AG08396 (cell line): ENCODE results near the gene XRCC5.
"Not testable (repeated sequence)": the region's sequence is repeated elsewhere in the genome, so short reads cannot be mapped to it uniquely, and the experiment has no call there.

Experiments used
- DNase-seq: peaks from one replicate; pipeline ENCODE4 v3.0.0; 2012; ENCODE audit warnings: low spot score, mixed read lengths

Gene XRCC5

DNA sequence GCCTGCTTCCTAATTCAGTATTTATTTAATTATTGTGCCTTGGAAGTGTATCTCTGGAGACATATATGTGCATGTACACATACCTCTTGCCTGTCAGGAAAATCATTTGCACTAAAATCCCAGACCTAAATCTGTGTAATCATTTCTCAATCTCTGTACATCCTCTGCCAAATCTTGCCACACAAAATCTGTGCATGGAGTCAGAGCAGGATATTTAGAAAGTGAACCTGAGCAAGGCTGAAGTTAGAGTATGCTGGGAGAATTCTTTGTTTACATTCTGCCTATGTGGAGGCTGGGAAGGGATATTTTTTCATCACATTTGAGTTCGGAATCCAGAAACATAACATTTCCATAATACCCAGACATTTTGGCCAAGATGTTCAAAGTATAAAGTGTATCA lies 9.3 kb downstream of the XRCC5 start:
- no peak for DNase-seq

DNA sequence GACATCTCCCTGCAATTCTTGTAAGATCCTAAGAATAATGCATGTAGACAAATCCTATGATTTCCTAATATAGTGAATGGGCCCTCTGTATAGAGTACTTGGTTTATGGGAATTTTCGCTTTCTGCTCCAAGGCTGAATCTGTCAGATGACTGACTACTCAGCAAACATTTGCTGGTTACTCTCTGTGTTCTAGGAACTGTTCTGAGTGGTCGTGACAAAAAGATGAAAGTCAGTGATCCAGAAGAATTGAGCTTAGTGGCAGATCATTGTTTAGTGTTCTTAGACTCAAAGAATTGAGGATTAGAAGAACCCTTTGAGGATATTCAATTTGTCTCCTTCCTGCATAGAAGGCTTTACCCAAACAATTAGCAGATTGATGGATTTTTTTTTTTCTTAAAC lies 10.0 kb downstream of the XRCC5 start:
- DNase-seq = no peak

- no peak for DNase-seq
Measured at GRCh38 chr2:216119986-216120385, 10.8 kb downstream of the XRCC5 start.

- DNase-seq = no peak
Measured at GRCh38 chr2:216121255-216121654, 12.1 kb downstream of the XRCC5 start.

DNA sequence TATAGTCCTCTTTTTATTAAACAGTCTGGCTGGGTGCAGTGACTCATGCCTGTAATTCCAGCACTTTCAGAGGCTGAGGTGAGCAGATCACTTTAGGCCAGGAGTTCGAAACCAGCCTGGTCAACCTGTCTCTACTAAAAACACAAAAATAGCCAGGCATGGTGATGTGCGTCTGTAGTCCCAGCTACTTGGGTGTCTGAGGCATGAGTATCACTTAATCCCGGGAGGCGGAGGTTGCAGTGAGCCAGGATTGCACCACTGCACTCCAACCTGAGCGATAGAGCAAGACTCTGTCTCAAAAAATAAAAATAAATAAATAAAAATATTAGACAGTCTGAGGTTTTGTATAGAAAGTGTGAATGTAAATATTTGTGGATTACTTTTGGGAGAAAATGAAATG lies 17.8 kb downstream of the XRCC5 start:
- no peak for DNase-seq

DNA sequence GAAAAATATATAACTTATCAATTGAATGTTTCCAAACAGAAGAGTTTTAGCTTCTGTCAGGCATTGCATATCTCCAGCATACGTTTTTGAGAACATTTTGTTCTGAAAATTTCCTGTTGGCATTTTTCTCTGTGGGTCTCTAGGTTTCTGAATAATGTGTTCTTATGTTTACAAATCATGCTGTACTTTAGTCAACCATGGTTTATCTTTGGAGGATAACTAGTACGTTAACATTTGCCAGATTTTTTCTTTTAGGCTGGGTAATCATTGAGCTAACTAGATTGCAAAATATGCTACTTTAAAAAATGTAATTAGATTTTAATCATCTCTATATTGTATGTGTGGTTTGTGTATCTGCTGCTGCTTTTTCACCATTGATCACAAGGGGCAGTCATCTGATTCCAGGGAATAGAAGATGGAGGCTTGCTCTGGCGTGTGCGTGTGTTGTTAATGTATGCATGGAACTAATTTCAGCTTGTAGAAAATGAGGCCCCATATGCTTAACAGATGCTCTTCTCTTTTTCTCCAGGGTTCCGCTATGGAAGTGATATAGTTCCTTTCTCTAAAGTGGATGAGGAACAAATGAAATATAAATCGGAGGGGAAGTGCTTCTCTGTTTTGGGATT lies 21.3 kb downstream of the XRCC5 start:
- no peak for DNase-seq

DNA sequence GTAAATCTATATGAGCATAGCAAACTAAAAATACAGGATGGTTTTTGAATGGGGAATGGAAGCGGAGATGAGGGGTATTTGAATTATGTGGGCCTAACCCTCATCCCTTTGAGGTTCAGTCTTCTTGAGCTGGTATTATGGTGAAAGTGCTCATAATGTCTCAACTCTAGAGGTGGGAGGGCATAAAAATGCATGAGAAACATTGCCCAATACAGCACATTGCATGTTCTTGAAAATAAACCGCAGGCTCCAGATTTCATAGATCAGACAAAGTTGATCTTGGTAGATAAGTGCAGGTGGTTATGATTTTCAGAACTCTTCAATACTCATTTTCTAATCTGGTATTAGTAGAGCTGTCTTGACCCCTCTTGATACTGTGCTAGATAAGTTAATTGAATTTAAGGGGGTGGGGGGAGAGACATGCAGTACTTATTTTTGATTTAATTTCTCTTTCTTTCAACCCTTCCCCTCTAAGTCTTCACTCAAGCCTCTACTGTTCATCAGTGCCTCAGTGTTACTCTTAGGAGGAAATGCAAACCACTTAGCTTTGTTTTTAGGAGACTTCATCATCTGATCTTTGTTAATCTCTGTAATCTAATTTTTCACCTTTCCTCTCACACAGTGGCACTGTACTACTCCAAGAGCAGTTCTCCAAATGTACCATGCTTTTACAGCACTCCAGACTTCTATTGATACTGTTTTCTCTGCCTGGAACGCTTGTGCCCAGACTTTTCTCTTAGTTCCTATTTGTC lies 22.2 kb downstream of the XRCC5 start:
- DNase-seq = no peak

GRCh38 chr2:216132585-216132984 lies 23.4 kb downstream of the XRCC5 start:
- no peak for DNase-seq

- no peak for DNase-seq
Measured at GRCh38 chr2:216133397-216133796, 24.2 kb downstream of the XRCC5 start.

GRCh38 chr2:216134958-216135541 lies 25.9 kb downstream of the XRCC5 start:
- no peak for DNase-seq

DNA sequence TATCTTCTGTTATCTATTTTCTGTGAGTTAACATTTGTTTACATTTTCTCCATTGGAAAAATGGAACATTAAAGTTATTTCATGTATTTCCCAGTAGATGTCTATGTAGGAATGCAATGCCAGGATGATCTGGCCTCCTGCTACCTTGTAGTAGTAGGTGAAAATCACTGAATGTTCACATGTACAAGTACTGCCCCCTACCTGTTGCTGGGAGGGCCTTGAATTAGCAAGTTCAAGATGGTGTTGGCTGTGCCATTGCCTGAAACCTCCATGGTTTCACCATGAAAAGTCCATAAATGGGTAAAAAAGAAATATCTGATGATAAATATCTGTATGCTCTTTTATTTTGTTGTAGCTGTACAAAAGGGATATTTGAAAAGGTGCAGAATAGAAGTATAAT lies 30.7 kb downstream of the XRCC5 start:
- DNase-seq = no peak

DNA sequence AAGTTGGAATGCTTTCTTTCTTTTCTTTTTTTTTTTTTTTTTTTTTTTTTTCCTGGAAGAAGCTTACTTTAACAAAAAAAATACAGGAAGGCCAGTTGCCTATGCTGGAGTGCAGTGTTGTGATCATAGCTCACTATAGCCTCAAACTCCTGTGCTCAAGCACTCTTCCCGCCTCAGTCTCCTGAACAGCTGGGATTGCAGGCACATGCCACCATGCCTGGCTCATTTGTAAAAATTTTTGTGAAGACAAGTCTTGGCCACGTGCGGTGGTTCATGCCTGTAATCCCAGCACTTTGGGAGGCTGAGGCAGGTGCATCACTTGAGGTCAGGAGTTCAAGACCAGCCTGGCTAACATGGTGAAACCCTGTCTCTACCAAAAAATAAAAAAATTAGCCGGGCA lies 32.4 kb downstream of the XRCC5 start:
- DNase-seq = not testable (repeated sequence)

- peak; percentile 37 for DNase-seq
Measured at GRCh38 chr2:216142540-216142939, 33.4 kb downstream of the XRCC5 start.

DNA sequence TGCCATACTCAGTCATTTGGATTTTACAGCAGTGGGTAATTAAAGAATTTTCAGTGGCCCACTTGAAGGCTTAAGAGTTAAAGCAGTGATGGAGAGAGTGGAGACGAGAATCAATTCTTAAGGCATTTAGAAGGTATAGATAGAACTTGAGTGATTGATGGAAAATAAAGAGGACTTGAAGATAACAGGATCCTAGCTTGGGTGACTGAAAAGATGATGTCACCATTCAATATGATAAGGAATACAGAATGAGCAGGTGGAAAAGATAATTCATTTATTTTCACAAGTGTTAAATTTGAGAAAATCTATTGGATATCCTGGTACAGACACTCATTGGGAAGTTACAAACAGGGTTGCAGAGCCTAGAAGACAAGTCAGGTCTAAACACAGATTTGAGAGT lies 35.2 kb downstream of the XRCC5 start:
- no peak for DNase-seq

DNA sequence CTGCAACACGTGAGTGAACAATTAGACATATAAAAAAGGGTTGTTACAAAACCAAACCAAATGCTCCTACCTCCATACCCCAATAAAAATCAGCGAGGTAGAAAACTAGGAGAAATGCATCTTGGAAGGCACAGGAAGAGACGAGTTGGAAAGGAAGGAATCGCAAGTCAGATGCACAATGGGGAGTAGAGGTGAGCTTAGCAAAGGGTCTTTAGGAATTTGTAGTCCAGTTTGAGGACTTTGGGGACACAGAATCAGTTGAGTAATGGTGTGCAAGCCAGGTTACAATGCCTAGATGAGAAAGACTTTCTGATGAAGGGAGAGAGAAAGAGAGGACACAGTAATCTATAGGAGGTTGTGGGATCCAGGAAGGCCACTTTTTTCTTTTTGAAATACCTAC lies 35.7 kb downstream of the XRCC5 start:
- no peak for DNase-seq

GRCh38 chr2:216146573-216146972 lies 37.4 kb downstream of the XRCC5 start:
- no peak for DNase-seq

- no peak for DNase-seq
Measured at GRCh38 chr2:216147172-216148131, 38.3 kb downstream of the XRCC5 start.

- DNase-seq = no peak
Measured at GRCh38 chr2:216148983-216149382, 39.8 kb downstream of the XRCC5 start.

- DNase-seq = no peak
Measured at GRCh38 chr2:216149741-216150140, 40.6 kb downstream of the XRCC5 start.

- DNase-seq = no peak
Measured at GRCh38 chr2:216151313-216152025, 42.3 kb downstream of the XRCC5 start.

DNA sequence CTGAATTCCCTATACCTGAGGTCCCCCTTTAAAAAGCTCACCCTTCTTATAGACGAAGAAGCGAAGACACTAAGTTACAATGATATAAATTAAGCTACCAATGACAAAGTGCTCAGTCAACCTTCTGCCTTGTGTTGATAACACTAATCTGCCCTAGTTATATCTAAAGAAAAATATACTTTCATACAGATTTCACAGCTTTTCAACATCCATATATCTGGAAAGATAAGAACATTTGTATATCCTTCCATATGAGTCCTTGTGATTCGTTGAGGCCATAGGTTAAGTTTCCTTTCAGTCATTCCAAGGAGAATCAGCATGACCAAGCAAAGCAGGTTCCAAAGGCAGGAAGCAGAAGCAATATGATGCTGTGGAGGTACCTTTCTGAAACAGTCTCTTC lies 46.8 kb downstream of the XRCC5 start:
- no peak for DNase-seq

DNA sequence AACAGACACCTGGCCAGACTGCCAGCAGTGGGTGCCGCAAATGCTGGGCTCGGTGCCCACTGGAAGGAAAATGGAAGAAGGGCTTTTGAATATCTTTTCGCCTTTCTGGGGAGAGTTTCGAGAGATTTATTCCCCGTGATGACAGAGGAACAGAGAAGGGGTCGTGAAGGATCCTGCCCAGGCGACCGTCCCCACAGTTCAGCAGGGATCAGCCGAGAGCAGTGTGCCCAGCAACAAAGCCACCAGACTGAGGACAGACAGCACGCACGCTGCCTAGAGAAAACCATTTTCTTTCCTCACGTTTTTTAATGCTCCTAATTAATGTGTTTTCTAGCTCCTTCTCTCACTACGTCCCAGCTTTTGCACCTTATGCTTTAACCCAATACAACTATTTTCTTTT lies 47.7 kb downstream of the XRCC5 start:
- no peak for DNase-seq
